RPMI7951 (cell line): ENCODE measurements around the gene SEMA4D. TPM values are rescaled to one million over a fixed set of nuclear protein-coding genes. Genes with fewer than 3 reads are reported as not detected.

Source experiments
- DNase-seq: peaks from one replicate; pipeline ENCODE4 v3.0.0-alpha.2; 2012; ENCODE audit warnings: low read depth
- total RNA-seq: library from RNA; depleted of rRNA; stranded (reverse); fragments of >200 nt; shearing (Covaris generic); gene quantifications from 2 replicates; pipeline ENCODE4 v1.2.3, GENCODE V29; 2014

Gene SEMA4D
- total RNA-seq, 1 experiment from 2014 or later, result 0.12 TPM

GRCh38 chr9:89501311-89501898, 3.5 kb upstream of the SEMA4D start:
- DNase-seq, result no peak

GRCh38 chr9:89500008-89500407, 2.1 kb upstream of the SEMA4D start:
- DNase-seq, result no peak

GRCh38 chr9:89498852-89499480, 1.1 kb upstream of the SEMA4D start:
- no peak for DNase-seq

- no peak for DNase-seq
Measured at GRCh38 chr9:89497257-89497963, 503 bp downstream of the SEMA4D start.

GRCh38 chr9:89496645-89497256, 1.2 kb downstream of the SEMA4D start:
- DNase-seq, result no peak

- no peak for DNase-seq
Measured at GRCh38 chr9:89495824-89496560, 1.9 kb downstream of the SEMA4D start.

GRCh38 chr9:89494199-89494598, 3.7 kb downstream of the SEMA4D start:
- DNase-seq, result no peak

- DNase-seq, result no peak
Measured at GRCh38 chr9:89493671-89494070, 4.2 kb downstream of the SEMA4D start.

GRCh38 chr9:89493181-89493580, 4.7 kb downstream of the SEMA4D start:
- no peak for DNase-seq

- DNase-seq, result no peak
Measured at GRCh38 chr9:89492586-89492985, 5.3 kb downstream of the SEMA4D start.

- no peak for DNase-seq
Measured at GRCh38 chr9:89491694-89492093, 6.2 kb downstream of the SEMA4D start.

GRCh38 chr9:89489548-89490530, 8.1 kb downstream of the SEMA4D start:
- no peak for DNase-seq

- no peak for DNase-seq
Measured at GRCh38 chr9:89488936-89489335, 9.0 kb downstream of the SEMA4D start.

GRCh38 chr9:89488131-89488530, 9.8 kb downstream of the SEMA4D start:
- no peak for DNase-seq

GRCh38 chr9:89486681-89487080, 11.2 kb downstream of the SEMA4D start:
- no peak for DNase-seq

- no peak for DNase-seq
Measured at GRCh38 chr9:89484475-89485404, 13.2 kb downstream of the SEMA4D start.

- DNase-seq, result no peak
Measured at GRCh38 chr9:89483592-89484474, 14.1 kb downstream of the SEMA4D start.

- DNase-seq, result no peak
Measured at GRCh38 chr9:89482901-89483361, 15.0 kb downstream of the SEMA4D start.
